Measurements from ENCODE around the gene MAGEC1. TPM values are rescaled to one million over a fixed set of nuclear protein-coding genes. Genes with fewer than 3 reads are reported as not detected.
"Not testable (repeated sequence)": the region's sequence is repeated elsewhere in the genome, so short reads cannot be mapped to it uniquely, and the experiment has no call there.

Gene MAGEC1, protein sequence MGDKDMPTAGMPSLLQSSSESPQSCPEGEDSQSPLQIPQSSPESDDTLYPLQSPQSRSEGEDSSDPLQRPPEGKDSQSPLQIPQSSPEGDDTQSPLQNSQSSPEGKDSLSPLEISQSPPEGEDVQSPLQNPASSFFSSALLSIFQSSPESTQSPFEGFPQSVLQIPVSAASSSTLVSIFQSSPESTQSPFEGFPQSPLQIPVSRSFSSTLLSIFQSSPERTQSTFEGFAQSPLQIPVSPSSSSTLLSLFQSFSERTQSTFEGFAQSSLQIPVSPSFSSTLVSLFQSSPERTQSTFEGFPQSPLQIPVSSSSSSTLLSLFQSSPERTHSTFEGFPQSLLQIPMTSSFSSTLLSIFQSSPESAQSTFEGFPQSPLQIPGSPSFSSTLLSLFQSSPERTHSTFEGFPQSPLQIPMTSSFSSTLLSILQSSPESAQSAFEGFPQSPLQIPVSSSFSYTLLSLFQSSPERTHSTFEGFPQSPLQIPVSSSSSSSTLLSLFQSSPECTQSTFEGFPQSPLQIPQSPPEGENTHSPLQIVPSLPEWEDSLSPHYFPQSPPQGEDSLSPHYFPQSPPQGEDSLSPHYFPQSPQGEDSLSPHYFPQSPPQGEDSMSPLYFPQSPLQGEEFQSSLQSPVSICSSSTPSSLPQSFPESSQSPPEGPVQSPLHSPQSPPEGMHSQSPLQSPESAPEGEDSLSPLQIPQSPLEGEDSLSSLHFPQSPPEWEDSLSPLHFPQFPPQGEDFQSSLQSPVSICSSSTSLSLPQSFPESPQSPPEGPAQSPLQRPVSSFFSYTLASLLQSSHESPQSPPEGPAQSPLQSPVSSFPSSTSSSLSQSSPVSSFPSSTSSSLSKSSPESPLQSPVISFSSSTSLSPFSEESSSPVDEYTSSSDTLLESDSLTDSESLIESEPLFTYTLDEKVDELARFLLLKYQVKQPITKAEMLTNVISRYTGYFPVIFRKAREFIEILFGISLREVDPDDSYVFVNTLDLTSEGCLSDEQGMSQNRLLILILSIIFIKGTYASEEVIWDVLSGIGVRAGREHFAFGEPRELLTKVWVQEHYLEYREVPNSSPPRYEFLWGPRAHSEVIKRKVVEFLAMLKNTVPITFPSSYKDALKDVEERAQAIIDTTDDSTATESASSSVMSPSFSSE
- not detected for total RNA-seq
- long read RNA-seq: 0 reads

DNA sequence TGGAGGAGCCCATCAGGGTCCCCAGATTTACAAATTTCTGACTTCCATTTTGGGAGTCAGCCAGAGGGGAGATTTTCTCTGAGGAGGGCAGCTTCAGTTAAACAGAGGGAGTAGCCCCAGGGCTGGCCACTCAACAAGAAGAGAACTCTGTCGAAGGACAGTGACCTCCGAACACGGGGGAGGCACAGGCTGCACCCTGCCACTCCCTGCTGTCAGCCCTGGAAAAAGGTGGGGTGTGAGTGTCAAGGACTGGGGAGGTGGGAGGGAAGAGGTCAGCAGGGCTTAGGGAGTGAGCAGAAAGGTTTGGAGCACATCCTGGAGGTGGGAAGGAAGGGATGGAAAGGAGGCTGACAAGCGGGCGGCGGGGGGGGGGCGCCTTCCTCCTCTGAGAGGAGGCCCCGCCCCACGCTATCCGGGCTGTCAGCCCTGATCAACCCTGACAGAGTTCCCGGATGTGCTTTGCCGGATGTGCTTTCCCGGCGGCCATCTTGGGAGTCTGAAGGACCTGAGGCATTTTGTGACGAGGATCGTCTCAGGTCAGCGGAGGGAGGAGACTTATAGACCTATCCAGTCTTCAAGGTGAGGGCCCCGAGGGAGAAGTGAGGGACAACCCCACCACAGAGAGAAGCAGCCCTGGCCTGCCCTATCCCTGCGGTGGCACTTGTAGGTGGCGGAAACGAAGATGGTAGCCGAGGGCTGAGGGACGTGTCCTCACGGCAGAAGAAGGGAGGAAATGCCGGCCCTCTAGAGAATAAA, at the start of gene MAGEC1:
MAGEC1 (plus strand) TSS at position 495 of the 756 bp plus-strand sequence. CDS start 1,179 bp downstream, outside the sequence.
- intact Hi-C loops (cut with DNase I): no loop called here
- ATAC-seq (no peak), DNase-seq (no peak)

DNA sequence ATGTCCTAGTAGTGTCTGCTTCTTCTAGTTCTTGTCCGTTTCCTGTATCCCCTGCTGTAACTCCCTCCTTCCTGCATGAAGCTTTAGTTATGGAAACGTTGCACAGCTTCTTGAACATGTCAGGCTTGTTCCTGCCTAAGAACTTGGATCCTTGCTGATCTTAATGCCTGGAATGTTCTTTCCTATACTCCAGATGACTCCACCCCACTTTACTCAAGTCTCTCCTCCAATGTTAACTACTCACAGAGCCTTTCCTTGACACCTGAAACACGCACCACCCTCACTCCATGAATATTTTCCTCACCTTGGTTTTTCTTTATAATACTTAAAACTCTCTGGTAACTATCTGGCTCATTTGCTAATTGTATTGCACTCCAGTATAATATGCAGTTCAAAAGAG, 46.2 kb upstream of the MAGEC1 start:
- intact Hi-C loops (cut with DNase I): no loop called here
- ATAC-seq (no peak), DNase-seq (no peak)

DNA sequence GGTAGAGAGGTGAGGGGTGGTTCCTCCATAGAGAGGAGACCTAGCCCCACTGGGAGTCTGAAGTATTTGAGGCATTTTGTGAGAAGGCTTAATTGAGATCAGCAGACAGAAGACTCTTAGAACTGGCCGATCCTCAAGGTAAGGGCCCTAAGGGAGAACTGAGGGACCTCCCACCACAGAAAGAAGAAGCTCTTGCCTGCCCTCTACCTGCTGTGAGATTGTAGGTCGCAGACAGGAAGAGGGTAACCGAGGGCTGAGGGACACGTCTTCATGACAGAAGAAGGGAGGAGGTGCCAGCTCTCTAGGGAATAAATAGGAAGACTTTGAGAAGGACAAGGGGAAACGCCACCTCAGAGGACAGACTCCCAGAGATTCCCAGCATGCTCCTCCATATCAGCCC, 24.1 kb upstream of the MAGEC1 start:
- intact Hi-C loops (cut with DNase I): no loop called here
- ATAC-seq (no peak), DNase-seq (no peak)

DNA sequence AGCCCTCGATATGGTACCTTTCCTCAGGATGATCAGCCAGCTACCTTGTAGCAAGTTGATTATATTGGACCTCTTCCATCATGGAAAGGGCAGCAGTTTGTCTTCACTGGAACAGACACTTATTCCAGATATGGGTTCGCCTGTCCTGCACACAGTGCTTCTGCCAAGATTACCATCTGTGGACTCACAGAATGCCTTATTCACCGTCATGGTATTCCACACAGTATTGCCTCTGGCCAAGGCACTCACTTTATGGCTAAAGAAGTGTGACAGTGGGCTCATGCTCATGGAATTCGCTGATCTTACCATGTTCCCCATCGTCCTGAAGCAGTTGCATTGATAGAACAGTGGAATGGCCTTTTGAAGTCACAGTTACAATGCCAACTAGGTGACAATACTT, 14.9 kb upstream of the MAGEC1 start:
- DNase-seq; intact Hi-C loops (cut with DNase I); ATAC-seq: not testable (repeated sequence)

DNA sequence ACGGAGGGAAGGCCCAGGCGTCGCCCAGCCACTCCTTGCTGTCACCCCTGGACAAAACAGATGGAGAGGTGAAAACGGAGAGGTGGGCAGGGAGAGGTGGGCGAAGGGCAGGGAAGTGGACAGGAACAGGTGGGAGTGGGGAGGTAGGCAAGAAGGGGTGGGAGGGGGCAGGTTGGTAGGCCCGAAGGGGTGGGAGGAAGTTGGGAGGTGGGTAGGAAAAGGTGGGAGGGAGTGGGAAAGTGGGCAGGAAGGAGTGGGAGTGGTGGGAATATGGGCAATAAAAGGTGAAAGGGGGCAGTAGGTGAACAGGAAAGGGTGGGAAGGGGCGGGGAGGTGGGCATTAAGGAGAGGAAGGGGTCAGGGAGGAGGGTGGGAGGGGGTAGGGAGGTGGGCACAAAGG, 9.0 kb upstream of the MAGEC1 start:
- intact Hi-C loops (cut with DNase I): no loop called here

DNA sequence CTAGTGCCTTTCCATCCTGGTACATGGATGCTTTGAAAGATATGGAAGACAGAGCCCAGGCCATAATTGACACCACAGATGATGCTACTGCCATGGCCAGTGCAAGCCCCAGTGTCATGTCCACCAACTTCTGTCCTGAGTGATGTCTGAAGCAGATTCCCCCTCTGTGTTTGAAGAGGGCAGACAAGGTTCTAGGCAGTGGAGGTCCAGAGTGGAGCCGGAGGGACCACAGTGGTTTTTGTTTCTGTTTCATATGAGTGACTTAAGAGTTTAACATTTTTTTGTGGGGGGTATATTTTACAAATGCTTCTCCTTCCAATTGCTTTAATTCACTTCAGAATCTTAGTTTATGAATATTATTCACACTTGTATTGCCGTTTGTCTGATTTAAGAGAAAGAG, 6.0 kb upstream of the MAGEC1 start:
- intact Hi-C loops (cut with DNase I): no loop called here
- ATAC-seq (no peak), DNase-seq (no peak)

More for the DNA sequence above, 9.0 kb upstream of the MAGEC1 start:
- DNase-seq (no peak), ATAC-seq (no peak)

DNA sequence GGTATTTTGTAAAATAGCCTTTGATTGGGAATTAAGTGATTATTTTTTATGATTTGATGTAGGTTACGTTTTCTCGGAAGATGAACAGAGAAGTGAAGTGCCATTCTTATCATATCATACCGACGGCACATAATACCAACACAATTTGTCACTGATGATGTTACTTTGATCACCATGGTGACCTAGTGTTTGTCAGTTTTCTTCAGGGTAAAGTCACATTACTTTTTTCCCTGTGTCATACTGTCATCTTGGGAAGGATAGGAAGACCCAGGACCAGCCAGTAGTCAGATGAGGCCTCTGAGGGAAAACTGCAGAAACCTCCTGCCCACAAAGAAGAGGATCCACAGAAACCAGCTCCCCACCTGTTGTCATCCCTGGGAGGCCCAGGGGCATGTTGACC, 1.3 kb upstream of the MAGEC1 start:
- no peak for DNase-seq
- no peak for ATAC-seq
- intact Hi-C loops (cut with DNase I): no loop called here

DNA sequence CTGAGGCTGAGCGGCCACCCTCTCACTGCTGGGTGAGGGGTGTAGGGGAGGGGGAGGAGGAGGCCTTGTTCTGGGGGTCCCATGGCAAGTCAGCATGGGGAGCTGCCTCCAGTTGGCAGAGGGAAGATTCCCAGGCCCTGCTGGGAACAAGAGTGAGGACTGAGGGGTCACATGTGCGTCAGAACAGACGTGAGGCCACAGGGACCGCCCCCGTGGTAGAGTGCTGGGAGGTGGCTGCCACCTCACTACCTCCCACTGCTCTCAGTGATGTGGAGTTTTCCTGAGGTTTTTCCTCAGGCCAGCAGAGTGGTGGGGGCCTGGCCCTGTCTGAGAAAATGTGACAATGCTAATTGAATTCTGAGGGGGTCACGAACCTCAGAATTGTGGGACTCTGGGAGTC, 568 bp downstream of the MAGEC1 start:
- intact Hi-C loops (cut with DNase I): no loop called here
- DNase-seq (no peak), ATAC-seq (no peak)

DNA sequence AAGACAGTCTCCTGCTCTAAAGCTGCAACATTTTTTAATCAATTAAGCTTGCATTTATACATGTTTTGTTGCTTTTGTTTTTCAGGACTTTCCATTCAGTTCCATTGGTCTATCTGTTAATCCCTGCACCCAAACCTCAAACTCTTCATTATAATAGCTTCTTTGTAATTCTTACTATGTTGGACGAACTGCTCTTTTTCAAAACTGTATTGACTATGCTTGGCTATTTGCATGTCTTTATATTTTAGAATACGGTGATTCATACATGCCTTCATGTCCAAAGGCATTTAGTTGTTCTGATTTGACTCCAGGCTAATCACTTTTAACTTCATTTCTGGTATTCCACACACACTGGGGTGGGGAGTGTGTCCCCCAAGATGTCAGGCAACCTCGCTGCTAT, 14.1 kb downstream of the MAGEC1 start:
- DNase-seq (no peak), ATAC-seq (no peak)
- intact Hi-C loops (cut with DNase I): no loop called here

DNA sequence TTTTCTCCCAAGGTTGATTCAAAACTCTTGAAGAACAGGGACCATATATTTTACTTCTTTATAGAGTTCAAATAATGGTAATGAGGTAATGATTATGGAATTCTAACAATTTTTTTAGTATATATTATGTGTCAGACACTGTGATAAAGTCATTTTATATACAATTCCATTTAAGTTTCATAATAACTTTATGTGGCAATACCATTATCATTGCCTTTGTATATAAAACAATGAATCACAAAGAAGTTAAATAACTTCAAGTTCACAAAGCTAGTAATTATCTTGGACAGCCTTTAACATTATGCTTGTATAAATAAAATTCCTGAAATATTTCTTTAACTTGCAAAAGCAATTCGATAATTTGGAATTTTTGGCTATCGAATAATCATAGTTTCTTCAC, 20.6 kb downstream of the MAGEC1 start:
- ATAC-seq: no peak
- intact Hi-C loops (cut with DNase I): no loop called here
- DNase-seq: no peak

DNA sequence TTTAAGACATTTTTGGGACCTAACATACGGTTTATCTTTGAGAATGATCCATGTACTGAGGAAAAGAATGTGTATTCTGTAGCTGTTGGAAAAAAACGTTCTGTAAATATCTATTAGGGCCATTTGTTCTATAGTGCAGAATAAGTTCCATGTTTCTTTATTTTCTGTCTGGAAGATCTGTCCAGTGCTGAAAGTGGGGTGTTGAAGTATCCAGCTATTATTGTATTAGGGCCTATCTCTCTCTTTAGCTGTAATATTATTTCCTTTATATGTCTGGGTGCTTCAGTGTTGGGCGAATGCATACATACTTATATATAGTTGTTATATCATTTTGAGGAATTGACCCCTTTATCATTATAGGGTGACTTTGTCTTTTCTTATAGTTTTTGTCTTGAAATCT, 24.7 kb downstream of the MAGEC1 start:
- no peak for DNase-seq
- intact Hi-C loops (cut with DNase I): no loop called here
- ATAC-seq: no peak

DNA sequence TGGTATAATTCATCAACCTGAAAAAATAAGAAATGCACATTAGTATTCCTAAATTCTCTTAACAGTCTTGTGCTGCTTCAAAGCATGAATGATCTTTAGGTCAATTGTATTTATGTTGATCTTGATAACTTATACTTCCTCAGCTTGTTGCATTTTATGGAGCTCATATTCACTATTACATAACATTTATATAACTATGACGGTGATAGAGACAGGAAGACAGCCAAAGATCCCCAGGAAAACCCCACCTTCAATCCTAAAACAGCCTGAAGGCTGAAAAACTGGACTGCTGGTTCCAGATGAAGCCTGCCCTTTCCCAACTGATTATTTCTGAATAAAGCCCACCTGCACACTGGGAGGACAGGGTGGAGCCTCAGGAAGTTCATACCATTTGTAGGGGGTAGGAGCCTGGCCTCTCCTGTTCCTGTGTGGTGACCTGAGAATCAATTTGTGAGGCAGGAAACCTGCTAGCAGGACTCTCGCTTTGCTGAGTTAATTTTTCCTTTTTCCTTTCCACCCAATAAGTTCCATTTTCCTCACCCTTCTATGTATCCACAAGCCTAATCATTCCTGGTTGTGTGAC, 30.5 kb downstream of the MAGEC1 start:
- intact Hi-C loops (cut with DNase I): no loop called here
- no peak for ATAC-seq
- no peak for DNase-seq

DNA sequence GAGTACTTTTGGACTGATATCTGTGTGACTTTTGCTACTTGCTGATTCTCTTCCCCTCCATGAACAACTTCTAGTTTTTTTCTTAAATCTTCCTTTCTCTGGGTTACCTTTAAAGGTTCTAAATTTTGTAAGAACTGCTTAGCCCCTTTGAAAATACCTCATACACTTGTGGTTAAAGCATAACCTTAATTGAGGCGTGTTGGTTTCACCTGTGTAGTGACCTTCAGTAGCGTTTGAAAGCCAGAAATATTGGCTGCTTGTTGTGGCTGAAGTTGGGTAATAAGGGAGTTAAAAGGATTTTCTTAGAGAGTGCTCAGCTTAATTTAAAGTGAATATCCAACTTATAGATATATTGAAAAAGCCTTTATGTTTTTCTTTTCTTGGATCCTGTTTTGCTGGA, 32.0 kb downstream of the MAGEC1 start:
- DNase-seq (no peak), ATAC-seq (no peak)
- intact Hi-C loops (cut with DNase I): no loop called here

DNA sequence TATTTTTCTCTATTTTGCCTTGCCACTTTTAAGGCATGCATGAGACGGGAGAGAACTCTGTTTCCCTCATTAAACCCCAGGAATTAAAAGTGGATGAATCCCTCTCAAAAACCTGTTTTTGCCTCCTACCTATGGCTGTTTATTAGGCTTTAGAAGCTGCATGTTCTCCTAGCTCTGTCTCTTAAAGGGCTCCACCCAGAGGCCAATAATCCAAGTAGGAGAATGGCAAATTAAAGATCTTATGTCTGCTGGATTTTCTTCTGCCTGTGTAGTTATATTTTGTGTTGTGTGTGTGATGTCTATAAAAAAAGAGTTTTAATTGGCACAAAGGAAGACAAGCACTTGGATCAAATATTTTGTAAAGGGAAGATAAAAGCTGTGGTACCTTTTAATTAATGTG, 32.4 kb downstream of the MAGEC1 start:
- no peak for DNase-seq
- intact Hi-C loops (cut with DNase I): no loop called here
- no peak for ATAC-seq

DNA sequence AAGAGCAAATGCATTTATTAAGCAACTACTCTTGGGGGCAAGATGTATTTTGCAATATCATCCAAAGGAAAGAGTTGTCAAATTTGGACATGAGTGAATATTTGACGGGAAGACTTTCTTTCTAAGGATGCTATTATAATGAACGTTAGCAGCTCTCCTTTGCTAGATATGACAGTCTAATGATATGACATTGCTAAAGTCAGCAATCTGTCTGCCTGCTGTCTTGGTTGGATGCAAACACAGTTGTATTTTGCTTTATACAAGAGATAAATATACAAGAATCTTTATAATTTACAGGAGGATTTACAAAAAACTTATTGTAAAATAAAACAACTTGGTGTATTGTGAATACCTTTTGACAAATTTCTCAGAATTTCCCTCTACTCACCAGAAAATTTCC, 37.5 kb downstream of the MAGEC1 start:
- ATAC-seq: no peak
- no peak for DNase-seq

DNA sequence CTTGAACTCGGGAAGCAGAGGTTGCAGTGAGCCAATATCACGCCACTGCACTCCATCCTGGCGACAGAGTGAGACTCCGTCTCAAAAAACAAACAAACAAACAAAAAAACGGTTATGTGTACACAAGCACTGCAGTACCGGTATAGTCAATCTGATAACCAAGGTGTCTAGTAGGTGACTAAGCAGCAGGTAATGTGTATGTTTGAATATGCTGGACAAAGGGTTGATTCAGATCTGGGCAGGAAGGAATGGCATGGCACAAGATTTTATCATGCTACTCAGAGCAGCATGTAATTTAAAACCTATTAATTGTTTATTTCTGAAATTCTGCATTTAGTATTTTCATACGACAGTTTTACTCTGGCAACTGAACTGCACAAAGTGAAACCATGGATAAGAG, 41.7 kb downstream of the MAGEC1 start:
- ATAC-seq (no peak), DNase-seq (no peak)
- intact Hi-C loops (cut with DNase I): no loop called here

More for the DNA sequence above, 37.5 kb downstream of the MAGEC1 start:
- intact Hi-C loops (cut with DNase I): no loop called here

DNA sequence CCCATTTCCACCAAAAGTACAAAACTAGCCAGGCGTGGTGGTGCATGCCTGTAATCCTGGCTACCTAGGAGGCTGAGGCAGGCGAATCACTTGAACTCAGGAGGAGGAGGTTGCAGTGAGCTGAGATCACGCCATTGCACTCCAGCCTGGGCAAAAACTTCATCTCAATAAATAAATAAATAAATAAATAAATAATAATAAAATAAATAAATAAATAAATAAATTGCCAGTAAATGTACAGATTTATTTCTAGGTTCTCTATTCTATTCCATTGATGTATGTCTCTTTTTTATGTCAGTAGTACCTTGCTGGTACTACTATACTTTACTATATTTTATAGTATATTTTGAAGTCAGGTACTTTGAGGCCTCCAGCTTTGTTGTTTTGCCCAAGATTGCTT, 43.7 kb downstream of the MAGEC1 start:
- intact Hi-C loops (cut with DNase I): no loop called here
- no peak for ATAC-seq
- DNase-seq: no peak

DNA sequence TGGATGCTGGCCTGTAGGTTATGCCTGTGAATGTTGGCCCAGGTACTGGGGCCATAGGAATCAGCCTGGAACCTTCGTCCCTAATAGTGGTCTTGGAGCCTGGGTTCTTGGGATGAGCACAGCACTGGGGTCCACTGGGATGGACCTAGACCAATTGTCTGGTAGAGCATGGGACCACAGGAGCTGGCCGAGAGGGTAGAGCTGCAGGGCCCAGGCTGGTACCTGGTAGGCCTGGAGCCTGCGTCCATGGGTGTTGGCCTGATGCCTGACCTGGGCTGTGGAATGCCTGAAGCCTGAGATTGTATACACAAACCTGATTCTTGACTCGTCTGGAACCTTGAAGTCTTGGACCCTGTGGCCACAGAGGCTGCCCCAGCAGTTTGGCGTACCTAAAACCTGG, 48.9 kb downstream of the MAGEC1 start:
- intact Hi-C loops (cut with DNase I): no loop called here
- DNase-seq (no peak), ATAC-seq (no peak)

DNA sequence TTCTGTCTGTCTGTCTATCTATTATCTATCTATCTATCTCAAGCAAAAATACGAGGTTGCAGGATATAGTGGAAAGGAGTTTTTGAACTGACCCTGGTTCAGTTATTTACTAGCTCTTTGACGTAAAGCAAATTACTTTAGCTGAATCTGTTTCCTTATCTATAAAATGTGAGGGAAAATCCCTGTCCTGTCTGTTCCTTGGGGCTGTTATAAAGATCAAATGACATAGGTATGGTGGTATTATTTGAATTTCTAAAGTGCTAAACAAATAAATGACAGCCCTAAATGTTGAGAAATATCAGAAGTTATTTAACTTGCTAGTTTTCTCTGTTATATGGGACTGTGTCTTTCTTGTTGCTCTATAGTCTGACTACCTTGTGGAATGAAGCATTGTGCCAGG, 55.0 kb downstream of the MAGEC1 start:
- intact Hi-C loops (cut with DNase I): no loop called here

More for the DNA sequence above, 55.0 kb downstream of the MAGEC1 start:
- DNase-seq: no peak
- no peak for ATAC-seq

Measured in left cardiac atrium (tissue), 4 donors.